HG03558 (cell line): ENCODE data around the gene ST6GAL1.
A peak's percentile ranks its signal among the peaks of the same experiment; 100 is the strongest.
"Not testable (repeated sequence)": the region's sequence is repeated elsewhere in the genome, so short reads cannot be mapped to it uniquely, and the experiment has no call there.

ENCODE experiments used
- ATAC-seq: cut with Tn5 transposase; IDR thresholded peaks from one replicate; pipeline ENCODE4 v1.9.1; 2021; ENCODE audit warnings: moderate number of reproducible peaks; ENCODE audit not compliant: unreplicated experiment; ENCODE audit errors: extremely low read depth

Gene ST6GAL1

DNA sequence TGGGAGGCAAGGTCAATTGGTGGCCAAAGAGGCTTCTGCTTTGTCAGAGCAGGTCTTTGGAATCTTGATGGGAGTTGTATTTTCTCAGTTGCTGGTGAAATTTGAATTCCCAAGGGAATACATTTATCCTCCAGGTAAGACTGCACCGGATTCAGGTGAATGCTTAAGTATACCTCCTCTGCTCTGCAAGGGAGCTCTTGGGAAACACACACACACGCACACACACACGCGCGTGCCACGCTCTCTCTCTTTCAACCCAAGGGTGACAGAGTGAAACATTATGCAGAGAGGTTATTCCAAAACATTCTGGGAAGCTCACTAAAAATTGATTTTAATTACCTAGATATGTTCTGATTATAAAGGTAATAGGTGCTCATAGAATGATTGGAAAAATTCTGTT lies 33.7 kb downstream of the ST6GAL1 start:
- ATAC-seq, result no peak

DNA sequence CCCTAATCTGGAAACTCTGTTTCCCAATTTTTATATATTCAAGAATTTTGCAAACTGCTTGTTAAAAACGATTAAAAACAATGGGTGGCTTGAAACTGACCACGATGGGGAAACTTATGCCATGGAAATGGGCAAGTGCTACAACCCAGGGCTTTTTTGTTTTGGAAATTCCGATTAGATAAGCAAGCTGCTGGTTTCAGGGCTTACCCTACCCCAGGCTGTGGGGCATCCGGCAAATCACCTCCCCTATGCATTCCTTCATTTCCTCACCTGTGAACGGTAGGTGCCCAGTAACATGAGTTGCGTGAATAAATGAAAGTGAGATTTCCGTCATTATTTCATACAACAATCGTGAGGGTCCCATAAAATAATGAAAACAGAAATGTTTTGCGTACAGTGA lies 34.3 kb downstream of the ST6GAL1 start:
- no peak for ATAC-seq

DNA sequence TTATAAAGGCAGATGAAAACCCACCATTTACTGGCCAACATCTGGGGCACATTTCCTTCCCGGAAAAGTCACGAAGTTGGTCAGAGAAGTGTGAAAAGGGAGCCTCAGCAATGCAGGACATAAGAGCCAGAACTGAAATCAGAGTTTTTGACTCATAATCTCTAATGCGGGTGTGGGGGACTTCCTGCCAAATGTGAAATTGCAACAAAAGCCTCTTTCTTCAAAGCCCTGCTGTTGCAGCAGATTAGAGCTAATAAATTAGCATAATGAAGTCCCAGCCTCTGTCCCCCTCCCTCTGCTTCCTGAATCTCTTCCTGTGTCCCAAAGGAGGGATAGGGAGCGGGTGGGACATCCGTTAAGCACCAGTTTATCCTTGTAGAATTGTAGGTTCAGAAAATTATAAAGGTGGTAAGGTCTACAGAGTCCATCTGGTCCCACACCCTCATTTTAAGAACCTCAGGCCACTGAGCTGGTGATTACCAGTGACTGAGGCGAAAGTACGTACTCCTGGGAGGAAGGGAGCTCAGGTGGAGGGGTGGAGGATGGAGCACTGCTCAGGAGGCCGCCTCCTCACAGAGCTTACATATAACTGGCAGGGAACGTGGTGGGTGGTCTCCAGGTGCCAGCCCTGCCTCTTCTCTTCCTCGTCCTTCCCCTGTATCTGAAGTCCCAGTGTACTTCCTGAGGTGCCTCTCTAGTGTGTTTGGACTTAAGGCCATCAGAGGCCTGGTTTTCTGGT lies 35.0 kb downstream of the ST6GAL1 start:
- peak; percentile 59 for ATAC-seq

DNA sequence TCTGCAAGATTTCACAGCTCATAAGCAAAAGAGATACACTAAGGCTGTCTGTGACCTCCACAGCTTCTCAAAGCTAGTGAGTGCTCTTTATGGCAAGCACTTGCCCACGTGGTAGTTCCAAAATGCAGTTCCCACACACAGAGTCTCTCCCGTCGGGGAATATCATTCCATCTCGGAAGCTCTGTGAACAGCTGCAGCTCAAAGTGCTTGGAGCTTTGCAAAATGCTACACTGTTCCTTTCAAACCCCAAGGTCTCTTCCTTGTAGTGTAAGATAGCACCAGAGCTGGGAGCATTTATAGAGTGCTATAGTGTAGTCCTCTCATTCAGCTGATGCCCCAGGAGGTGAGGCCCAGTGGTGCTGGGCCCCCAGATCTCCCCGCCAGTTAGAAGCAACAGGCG lies 36.1 kb downstream of the ST6GAL1 start:
- ATAC-seq, result no peak

DNA sequence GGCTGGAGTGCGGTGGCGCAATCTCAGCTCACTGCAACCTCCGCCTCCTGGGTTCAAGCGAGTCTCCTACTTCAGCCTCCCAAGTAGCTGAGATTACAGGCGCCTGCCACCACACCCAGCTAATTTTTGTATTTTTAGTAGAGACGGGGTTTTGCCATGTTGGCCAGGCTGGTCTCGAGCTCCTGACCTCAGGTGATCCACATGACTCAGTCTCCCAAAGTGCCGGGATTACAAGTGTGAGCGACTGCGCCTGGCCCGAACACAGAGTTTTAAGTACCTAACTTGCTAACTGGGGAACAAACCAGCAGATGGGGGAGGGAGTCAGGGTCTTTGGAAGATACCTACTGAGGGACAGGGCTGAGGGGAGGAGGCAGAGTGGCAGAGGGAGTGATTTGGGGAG lies 36.9 kb downstream of the ST6GAL1 start:
- not testable (repeated sequence) for ATAC-seq

DNA sequence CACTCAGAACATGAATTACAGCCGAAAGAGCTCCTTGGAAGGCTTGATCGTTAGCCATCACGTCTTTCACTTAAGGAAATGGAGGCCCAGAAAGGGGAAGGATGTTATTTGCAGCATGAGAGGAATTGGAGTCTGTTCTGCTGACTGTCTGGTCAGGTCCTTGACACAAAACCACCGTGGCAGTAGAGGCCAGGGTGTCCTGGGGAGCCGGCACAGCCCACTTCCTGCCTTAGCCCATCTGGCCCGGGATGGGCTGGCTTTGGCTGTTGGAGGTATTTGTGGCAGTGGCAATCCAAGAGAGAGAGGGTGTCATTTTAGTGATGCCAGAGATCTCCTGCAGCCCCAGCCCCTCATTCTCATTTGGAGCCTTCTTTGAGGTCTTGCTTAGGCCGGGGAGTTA lies 37.4 kb downstream of the ST6GAL1 start:
- ATAC-seq, result no peak

DNA sequence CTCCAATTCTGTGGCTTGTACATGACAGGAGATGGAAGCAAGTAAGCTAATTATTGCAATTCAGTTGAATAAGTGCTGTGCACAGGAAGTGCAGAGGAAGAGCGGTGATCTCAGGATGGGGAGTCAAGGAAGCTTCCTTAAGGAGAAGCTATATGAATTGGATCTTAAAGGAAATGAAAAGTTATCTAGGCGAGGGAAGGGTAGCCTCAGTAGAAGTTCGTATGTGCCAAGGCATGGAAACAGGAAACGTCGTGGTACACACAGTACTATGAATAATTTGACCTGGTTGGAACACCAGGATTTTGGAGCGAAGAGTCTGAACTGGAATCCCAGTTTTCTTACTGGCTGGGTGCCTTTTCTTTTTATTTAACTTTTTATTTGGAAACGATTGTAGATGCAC lies 39.3 kb downstream of the ST6GAL1 start:
- ATAC-seq, result no peak

DNA sequence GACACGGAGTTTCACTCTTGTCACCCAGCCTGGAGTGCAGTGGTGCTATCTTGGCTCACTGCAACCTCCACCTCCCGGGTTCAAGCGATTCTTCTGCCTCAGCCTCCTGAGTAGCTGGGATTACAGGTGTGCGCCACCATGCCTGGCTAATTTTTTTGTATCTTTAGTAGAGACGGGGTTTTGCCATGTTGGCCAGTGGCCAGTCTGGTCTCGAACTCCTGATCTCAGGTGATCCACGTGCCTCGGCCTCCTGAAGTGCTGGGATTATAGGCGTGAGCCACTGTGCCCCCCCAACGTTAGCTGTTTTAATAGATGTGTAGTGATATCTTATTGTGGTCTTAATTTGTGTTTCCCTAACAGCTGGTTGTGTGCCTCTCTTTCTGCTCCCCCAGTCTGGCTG lies 40.8 kb downstream of the ST6GAL1 start:
- ATAC-seq, result not testable (repeated sequence)

DNA sequence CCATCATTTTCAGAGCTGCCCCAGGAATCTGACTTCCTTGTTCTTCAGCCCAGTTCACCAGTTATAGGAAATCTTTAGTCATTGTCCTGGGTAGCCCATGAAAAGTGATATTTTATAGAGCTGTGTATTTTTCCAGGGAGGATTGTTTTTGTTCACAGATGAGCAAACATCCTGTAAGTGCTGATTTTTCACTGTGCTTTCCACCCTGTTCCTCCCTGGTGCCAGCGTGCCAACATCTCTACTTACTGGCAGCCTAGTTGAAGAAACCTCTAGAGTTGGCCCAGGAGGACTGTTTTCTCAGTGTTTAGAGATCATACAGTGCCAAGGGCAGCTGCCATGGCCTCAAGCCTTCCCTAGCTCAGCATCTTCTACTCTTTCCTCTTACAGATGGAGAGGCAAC lies 41.3 kb downstream of the ST6GAL1 start:
- no peak for ATAC-seq

DNA sequence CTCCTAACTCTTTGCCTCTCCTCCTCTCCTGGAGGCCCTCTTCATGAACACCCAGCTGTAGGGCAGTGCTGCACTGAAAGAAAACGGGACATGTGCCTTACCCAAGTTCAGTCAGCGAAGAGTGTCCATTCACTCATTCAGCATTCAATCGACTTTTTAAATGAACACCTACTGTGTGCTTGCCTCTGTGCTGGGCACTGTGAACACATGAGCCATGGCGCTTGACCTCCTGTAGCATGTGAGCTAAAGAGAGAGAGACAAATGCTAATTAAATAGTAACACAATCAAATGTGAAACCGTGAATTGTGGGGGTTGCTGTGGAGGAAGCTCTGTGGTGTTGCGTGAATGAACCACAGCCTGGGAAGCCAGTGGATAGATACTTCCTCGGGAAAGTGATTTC lies 43.4 kb downstream of the ST6GAL1 start:
- no peak for ATAC-seq

DNA sequence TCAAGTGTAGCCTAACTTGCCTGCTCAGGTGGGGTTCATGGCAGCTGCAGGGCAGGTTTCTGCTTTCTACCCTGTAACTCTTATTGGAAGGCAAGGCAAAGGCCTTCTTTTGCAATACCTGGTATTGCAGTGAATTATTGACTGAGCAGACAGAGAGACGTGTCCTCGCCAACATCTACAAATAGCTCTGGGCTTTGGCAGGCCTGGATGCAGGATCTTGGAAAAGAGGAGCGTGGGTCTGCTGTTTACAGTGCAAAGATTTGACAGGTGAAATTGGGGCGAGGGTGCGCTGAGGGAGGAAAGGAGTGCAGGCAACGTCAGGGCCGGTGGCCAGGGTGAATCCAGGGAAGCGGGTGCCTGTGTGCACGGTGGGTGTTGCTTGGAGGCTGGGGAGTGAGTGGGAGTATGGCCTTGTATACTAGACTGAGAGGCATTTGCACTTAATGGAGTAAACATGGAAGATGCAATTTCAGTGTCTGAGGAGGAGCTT lies 44.5 kb downstream of the ST6GAL1 start:
- ATAC-seq, result no peak

DNA sequence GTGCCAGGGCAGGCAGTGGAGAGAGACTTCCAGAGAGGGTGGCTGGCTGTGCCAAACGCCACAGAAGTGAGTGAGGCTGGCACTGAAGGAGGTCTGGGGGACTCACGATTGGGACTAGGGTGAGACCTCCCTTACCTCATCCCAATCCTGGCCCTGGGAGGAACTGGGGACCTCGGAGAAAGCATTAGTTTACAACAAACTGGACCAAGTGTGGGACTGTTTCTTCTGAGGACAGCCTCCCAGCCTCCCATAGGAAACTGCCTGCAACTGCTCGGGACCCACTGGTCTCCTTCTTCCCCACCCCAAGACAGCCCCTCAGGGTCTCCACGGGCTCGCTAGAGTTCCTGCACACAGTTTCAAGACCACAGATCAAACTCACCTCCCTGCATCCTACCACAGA lies 45.4 kb downstream of the ST6GAL1 start:
- no peak for ATAC-seq

DNA sequence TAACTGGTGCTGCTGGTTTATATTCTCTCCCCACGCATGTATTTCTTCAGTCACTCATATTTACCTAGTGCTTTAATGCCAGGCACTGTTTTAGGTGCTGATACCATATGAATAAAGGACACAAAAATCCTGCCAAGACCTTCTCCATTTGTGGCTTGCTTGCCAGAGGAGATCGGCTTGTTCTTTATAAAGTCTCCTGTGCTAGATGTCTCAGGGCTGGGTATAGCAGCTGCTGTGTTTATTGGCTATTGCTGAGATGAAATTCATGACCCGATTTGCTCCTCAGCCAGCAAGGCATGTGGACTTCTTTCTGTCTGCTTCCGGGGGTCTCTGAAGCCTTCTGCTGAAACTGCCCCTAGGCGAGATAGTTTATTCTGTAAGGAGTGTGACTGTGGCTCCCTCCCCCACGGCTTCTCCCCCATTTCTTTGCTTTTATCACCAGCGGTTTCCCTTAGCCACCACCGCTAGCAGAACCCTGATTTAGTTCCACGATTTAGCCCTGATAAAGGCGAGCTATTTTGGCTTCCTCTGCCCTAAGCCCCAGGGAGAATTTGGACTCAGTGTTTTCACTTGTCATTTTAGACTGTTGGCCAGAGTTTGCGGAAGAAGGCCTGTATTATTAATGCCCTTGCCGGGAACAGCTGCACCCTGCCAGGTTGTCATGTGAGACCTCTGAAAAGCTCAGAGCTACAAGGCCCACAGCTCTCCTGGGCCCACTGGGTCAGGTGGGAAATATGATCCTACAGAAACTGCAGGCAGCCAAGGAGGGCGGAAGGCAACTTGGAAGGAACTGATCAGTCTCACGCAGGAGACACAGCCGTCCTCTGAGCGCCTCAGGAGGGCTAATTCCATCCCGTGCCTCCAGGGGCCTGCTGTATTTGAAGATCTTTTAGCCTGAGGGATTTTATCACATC lies 46.8 kb downstream of the ST6GAL1 start:
- ATAC-seq, result no peak

DNA sequence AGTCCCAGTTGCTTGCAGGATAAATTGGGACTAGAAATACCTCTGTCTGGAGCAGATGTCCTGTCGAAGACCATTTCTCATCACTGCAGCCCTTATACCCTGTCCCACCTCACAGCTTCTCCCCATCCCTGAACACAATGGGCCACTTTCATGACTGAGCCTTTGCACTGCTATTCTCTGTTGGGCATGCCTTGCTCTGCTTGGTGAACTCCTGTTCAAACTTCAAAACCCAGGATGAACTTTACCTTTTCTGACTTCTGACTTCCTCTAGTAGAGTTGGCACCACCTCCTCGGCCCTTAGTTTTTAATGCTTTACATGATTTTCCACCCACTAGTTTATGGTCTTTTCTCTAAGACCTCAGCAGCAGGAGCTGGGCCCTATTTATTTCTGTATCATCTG lies 48.4 kb downstream of the ST6GAL1 start:
- no peak for ATAC-seq

DNA sequence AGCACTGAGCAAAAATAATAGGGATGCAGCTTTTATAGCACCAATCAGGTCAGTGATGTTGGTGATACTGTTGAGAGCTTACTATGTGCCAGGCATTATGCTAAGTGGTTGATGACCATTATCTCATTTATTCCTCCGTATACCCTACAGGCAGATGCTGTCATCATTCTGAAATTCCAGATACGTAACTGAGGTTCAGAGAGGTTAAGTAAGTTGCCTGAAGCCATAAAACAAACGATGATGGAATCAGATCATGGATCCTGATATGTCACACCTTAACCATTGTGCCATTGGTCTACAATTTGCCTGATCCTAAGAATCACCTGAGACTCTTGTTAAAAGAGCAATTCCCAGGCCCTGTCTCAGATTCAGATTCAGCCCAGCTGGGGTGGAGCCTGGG lies 49.5 kb downstream of the ST6GAL1 start:
- no peak for ATAC-seq

DNA sequence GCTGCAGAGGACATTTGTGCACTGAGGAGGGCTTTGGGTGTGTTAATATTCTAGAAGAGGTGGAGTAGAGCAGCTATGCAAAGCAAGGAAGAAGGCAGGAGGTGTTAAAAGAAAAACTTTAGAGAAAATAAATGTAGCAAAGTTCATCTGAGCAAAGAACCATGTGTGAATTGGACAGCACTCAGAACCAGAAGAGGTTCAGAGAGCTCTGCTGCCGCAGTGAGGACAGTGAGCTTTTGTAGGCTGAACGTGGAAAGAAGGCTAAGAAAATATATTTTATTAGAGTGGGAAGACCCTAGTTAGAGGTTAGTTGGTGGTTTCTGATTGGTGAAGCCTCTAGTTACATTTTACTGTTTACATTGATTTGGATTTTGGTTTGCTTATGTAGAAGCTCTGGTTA lies 50.7 kb downstream of the ST6GAL1 start:
- ATAC-seq, result no peak

DNA sequence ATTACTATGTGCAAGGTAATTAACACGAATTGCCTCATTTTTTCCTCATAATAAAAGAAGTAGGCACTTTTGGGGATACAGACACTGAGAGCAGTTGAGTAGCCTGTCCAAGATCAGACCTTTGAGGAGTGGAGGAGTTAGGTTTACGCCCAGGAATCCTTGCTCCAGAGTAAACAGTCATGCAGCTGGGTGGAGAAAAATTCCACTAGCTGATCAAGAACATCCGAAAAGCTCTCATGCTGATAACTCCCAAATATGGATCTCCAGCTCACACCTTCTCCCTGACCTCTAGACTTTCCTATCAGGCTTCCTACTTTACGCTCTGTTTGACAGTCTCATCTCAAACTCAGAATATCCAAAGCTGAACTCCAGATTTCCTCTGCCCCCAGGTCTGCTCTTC lies 53.3 kb downstream of the ST6GAL1 start:
- ATAC-seq, result no peak

DNA sequence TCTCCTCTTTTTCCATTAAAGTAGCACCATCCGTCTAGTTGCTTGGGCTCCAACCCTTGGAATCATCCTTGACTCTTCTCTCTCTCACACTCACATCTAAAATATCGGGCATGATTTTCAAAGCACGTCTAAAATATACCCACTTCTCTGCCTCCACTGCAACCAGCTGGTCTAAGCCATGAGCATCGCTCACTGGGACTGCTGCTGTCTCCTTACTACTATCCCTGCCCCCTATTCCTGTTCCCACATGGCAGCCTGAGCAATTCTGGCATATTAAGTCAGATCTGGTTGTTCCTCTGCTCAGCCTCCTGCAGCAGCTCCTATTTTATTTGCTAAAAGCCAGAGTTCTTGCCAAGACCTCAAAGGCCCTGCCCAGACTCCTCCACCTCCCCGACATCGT lies 53.7 kb downstream of the ST6GAL1 start:
- ATAC-seq, result no peak

DNA sequence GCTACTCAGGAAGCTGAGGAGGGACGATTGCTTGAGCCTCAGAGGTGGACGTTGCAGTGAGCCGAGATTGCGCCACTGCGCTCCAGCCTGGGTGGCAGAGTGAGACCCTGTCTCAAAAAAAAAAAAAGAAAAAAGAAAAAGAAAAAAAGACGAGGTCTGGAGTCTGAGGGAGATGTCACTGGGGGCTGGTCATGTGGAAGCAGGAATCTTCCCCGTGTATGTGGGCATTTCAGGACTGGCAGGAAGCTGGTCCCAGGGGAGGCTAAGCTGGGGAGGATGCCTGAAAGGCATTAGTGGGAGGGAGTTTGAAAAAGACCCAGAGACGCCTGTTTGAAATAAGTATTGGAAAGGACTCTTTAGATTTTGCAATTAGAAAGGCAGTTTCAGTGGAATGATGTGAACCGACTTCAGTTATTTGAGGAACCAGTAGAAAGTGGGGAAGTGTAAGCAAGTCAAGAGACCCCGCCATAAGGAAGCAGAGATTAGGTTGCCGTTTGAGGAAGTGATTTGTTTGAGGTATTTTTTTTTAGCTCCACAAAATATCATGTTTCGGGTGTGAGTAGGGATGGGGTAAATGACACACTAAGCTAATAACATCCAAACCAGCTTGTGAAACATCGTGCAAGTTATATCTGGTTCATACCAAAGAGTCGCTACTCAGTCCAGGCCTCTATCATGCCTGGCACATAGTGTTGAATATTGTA lies 55.5 kb downstream of the ST6GAL1 start:
- no peak for ATAC-seq

DNA sequence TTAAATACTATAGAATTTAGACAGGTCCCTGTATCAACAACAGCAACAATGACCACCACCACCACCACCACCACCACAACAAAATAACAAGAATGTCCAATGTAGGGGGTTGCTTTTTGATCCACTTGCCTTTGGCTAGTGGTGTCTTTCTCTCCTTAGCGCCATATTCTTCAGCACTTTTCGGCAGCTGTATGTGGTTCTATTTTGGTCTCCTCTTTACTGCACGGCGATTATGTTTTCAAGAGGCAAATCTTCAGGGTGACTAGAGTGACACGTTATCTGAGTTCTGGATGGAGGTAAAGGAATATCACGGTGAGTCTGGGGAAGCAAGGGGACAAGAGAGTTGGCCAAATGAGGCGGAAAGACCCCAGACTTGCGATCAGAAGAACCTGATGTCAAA lies 56.1 kb downstream of the ST6GAL1 start:
- no peak for ATAC-seq

DNA sequence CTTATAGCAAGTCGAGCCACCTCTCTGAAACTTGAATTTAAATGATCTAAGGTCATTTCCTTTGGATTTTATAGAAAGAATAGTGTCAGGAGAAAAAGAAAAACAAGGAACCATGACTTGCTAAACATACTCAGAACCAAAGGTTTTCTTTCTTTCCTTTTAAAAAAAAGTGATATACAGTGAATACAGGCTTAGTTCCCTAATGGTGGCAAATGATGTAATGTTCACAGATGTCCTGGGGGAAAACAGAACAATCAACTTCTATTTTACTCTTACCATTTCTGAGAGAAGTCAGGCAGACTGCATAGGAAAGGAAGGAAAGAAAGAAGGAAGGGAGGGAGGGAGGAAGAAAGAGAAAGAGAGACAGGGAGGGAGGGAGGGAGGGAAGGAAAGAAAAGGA lies 56.5 kb downstream of the ST6GAL1 start:
- ATAC-seq, result no peak
